Measurements from ENCODE around the gene OGFOD3.
A peak's percentile ranks its signal among the peaks of the same experiment; 100 is the strongest.
"Not testable (repeated sequence)": the region's sequence is repeated elsewhere in the genome, so short reads cannot be mapped to it uniquely, and the experiment has no call there.

Gene OGFOD3

GRCh38 chr17:82355770-82356427 lies 62.5 kb downstream of the OGFOD3 start:
- no peak for DNase-seq (ENCODE audit: low read depth in 2 of 2)

GRCh38 chr17:82354804-82355308 lies 63.5 kb downstream of the OGFOD3 start:
- DNase-seq (ENCODE audit: low read depth in 2 of 2), result no peak

- DNase-seq (ENCODE audit: low read depth in 2 of 2), result no peak
Observed at GRCh38 chr17:82353484-82353883, 64.9 kb downstream of the OGFOD3 start.

- DNase-seq (ENCODE audit: low read depth in 2 of 2), result peak; percentile 52 to 56
Observed at GRCh38 chr17:82351713-82352488, 66.5 kb downstream of the OGFOD3 start.

- no peak for DNase-seq (ENCODE audit: low read depth in 2 of 2)
Observed at GRCh38 chr17:82351254-82351712, 67.1 kb downstream of the OGFOD3 start.

- no peak for DNase-seq (ENCODE audit: low read depth in 2 of 2)
Observed at GRCh38 chr17:82350182-82351030, 68.0 kb downstream of the OGFOD3 start.

GRCh38 chr17:82349287-82349701 lies 69.1 kb downstream of the OGFOD3 start:
- peak; percentile 72 to 74 for DNase-seq (ENCODE audit: low read depth in 2 of 2)

- DNase-seq (ENCODE audit: low read depth in 2 of 2), result no peak
Observed at GRCh38 chr17:82348866-82349265, 69.5 kb downstream of the OGFOD3 start.

GRCh38 chr17:82348434-82348833 lies 70.0 kb downstream of the OGFOD3 start:
- DNase-seq (ENCODE audit: low read depth in 2 of 2), result no peak

- not testable (repeated sequence) for DNase-seq (ENCODE audit: low read depth in 2 of 2)
Observed at GRCh38 chr17:82347994-82348393, 70.4 kb downstream of the OGFOD3 start.

GRCh38 chr17:82346342-82347300 lies 71.8 kb downstream of the OGFOD3 start:
- DNase-seq (ENCODE audit: low read depth in 2 of 2), result no peak

GRCh38 chr17:82345151-82345976 lies 73.0 kb downstream of the OGFOD3 start:
- no peak for DNase-seq (ENCODE audit: low read depth in 2 of 2)

- DNase-seq (ENCODE audit: low read depth in 2 of 2), result no peak
Observed at GRCh38 chr17:82344175-82344907, 74.0 kb downstream of the OGFOD3 start.

- DNase-seq (ENCODE audit: low read depth in 2 of 2), result no peak
Observed at GRCh38 chr17:82343560-82343959, 74.8 kb downstream of the OGFOD3 start.

GRCh38 chr17:82342361-82343079 lies 75.9 kb downstream of the OGFOD3 start:
- no peak for DNase-seq (ENCODE audit: low read depth in 2 of 2)

GRCh38 chr17:82339634-82340580 lies 78.5 kb downstream of the OGFOD3 start:
- DNase-seq (ENCODE audit: low read depth in 2 of 2), result no peak
